ENCODE measurements around the gene HES4. TPM values are rescaled to one million over a fixed set of nuclear protein-coding genes. Genes with fewer than 3 reads are reported as not detected.

The HES4 gene
- total and polyA plus RNA-seq, 10 of the 15 experiments (the other 5 are each of a cell fraction or from before 2014, with no cell fraction given), result 0.44 to 1.7 (median 0.85) TPM; not detected in 5

DNA sequence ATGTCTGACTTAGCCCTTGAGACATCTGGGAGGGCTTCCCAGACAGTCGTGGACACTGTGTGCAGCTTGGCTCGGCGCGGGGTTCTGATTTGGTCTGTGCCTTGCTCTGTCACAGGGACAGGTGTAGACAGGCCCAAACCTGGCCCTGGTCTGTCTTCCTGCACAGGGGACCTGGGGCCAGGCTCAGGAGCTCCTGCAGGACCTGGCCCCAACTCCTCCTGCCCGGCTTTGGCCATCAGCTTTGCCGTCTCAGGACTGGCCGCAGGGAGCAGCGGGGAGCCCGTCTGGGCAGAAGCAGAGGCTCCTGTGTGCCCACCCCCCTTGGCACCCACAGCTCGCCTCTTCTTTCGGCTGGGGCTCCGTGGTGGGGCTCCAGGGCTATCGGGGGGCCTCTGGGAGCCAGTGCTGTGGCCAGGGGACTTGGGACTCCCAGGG lies 19.7 kb downstream of the HES4 start:
- Histone ChIP-seq H3K27me3 (replicated peaks in 1 of 2; ENCODE audit: control insufficient read depth in 2 of 2, insufficient read depth in 2 of 2, low read length in 1 of 2) (no peaks in the 10 kb centered on the region), H2AFZ (ENCODE audit: control insufficient read depth, low read depth, low read length) (no peak overlapping the region), H3K4me2 (ENCODE audit: control insufficient read depth, insufficient read depth) (no peak overlapping the region), H3K36me3 (ENCODE audit: control insufficient read depth in 2 of 2, insufficient read depth in 2 of 2, low read length in 1 of 2) (no peaks in the 10 kb centered on the region), H3K4me1 (ENCODE audit: control insufficient read depth, insufficient read depth, low read length) (no peaks in the 10 kb centered on the region), H3K9me3 (replicated peaks; ENCODE audit: control insufficient read depth, insufficient read depth, low read length) (no peaks in the 10 kb centered on the region; the same call in 2 of the 3 replicates), H3K27ac (ENCODE audit: control insufficient read depth, insufficient read depth) (no peak overlapping the region), H4K20me1 (ENCODE audit: control insufficient read depth, insufficient read depth) (no peaks in the 10 kb centered on the region), H3K79me2 (ENCODE audit: control insufficient read depth, insufficient read depth, low read length) (no peaks in the 10 kb centered on the region), H3K4me3 (no peak overlapping the region), H3K9ac (ENCODE audit: control insufficient read depth, insufficient read depth, low read length) (no peak overlapping the region)
- DNase-seq (ENCODE audit: low read depth, low spot score) (no peak), ATAC-seq (no peak), FAIRE-seq (no peak)
- 60% methylated on average over 13 of the region's 13 CpGs for WGBS (ENCODE audit: insufficient coverage, insufficient replicate concordance, low lambda C conversion rate, missing lambda C conversion rate)
- in situ Hi-C loops (cut with MboI) (loop anchor here (5.0 kb wide), 1 partner anchor 82 kb away; no protein-coding TSS in a partner anchor), intact Hi-C loops (cut with micrococcal nuclease; ENCODE audit: unreplicated experiment) (no loop called here)
- no TSS peak for BruUV-seq (replicated peaks)
- RAD21 ChIA-PET (ENCODE audit: unreplicated experiment), result interaction anchor here (1.1 kb wide), 1 partner anchor 53 kb away, joined by 3 read pairs; no protein-coding TSS in a partner anchor
- POLR2A ChIA-PET, result interaction anchor here (0.6 kb wide), 1 partner anchor 176 kb away, joined by 4 read pairs; no protein-coding TSS in a partner anchor
- CTCF ChIA-PET, result interaction anchor here (1.6 to 8.0 kb wide), 3 partner anchors 13 to 84 kb away, joined by 6 to 56 read pairs (median 12); no protein-coding TSS in a partner anchor
- TF ChIP-seq IKZF2 (IDR thresholded peaks at IDR 0.05), result no peak
- TF ChIP-seq CBFB (IDR thresholded peaks at IDR 0.05; ENCODE audit: low read depth), result no peak
- TF ChIP-seq RAD21 (IDR thresholded peaks at IDR 0.05; ENCODE audit: insufficient read depth, low read depth, low read length), result no peak
- TF ChIP-seq DPF2 (IDR thresholded peaks at IDR 0.05), result no peak
- no peak for TF ChIP-seq PAX5 (IDR thresholded peaks at IDR 0.05; ENCODE audit: borderline replicate concordance, low read depth, low read length)
- TF ChIP-seq CHD4 (IDR thresholded peaks at IDR 0.05), result no peak
- TF ChIP-seq PRDM15 (CRISPR knock-in tag; IDR thresholded peaks at IDR 0.05), result no peak
- TF ChIP-seq MTA3 (IDR thresholded peaks at IDR 0.05; ENCODE audit: borderline replicate concordance, low read length), result no peak
- TF ChIP-seq NR2C1 (IDR thresholded peaks at IDR 0.05), result no peak
- TF ChIP-seq TCF12 (IDR thresholded peaks at IDR 0.05; ENCODE audit: low read depth, low read length), result no peak
- no peak for TF ChIP-seq GATAD2B (conservative IDR thresholded peaks at IDR 0.05; ENCODE audit: low read depth)
- no peak for TF ChIP-seq FOXK2 (IDR thresholded peaks at IDR 0.05)
- no peak for TF ChIP-seq ATF7 (IDR thresholded peaks at IDR 0.05; ENCODE audit: low read depth)
- TF ChIP-seq BMI1 (IDR thresholded peaks at IDR 0.05; ENCODE audit: borderline replicate concordance), result no peak
- TF ChIP-seq MEF2A (IDR thresholded peaks at IDR 0.05; ENCODE audit: insufficient read depth, low read depth, low read length), result no peak
- TF ChIP-seq BACH1 (IDR thresholded peaks at IDR 0.05; ENCODE audit: borderline replicate concordance), result no peak
- TF ChIP-seq STAT3 (IDR thresholded peaks at IDR 0.05; ENCODE audit: low read depth, low read length), result no peak
- no peak for TF ChIP-seq SMAD1 (IDR thresholded peaks at IDR 0.05; ENCODE audit: low read depth, partially characterized antibody)
- SMC1A ChIA-PET (ENCODE audit: uncharacterized antibody, unreplicated experiment), result no interaction called here

Data from GM12878 (cell line).